Measurements from ENCODE around the gene CCDC102B. TPM values are rescaled to one million over a fixed set of nuclear protein-coding genes. Genes with fewer than 3 reads are reported as not detected.

CCDC102B gene
- total and polyA plus RNA-seq, 9 donors, result 1.8 to 7.0 (median 4.2) TPM

DNA sequence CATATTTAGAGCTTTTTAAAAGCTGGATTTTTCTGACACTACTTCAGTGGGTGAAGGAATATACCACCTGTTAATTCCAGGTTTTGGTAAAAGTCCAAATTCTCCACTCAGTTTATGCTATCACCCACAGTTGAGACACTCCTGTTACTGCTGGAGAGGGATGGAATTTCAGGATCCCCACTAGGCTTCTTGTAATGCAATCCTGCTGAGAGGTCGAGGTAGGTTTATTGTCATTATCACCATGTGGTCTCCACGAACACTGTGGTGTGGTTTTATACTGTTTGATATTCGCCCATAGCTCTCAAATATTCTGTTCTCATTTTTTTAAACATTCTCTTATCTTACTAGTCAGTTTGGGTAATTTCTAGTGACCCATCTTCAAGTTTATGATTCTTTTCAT lies 167.9 kb downstream of the CCDC102B start:
- intact Hi-C loops (cut with DNase I), result no loop called here

DNA sequence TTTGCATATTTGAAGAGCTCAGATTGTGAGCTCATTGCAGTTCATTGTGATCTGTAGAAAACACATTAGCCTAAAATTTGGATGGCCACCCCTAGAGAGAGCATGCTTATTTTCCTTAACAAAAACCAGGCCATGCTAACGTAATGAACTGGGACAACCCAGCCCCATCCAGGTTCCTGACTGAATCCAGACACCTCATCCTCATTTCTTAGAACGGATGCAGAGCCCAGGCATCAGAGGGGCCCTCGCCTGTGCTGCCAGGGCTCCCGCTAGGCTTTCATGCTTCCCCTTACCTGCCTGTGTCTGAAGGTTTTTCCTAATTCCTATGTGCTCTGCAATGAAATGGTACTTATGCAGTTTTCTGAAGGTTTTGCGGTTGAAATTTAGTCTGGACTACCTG lies 171.1 kb downstream of the CCDC102B start:
- Histone ChIP-seq H3K4me3 (no peak overlapping the region), H3K4me1 (ENCODE audit: insufficient read depth) (no peaks in the 10 kb centered on the region), H3K27me3 (no peaks in the 10 kb centered on the region), H3K9me3 (no peaks in the 10 kb centered on the region), H3K36me3 (no peaks in the 10 kb centered on the region), H3K27ac (no peak overlapping the region)
- 86 to 92% (median 90%) methylated on average over 5 of the region's 5 CpGs for WGBS, 3 donors
- TF ChIP-seq POLR2A (IDR thresholded peaks at IDR 0.05) (no peak), EP300 (IDR thresholded peaks at IDR 0.05) (no peak)
- TF ChIP-seq, protein P1, sequence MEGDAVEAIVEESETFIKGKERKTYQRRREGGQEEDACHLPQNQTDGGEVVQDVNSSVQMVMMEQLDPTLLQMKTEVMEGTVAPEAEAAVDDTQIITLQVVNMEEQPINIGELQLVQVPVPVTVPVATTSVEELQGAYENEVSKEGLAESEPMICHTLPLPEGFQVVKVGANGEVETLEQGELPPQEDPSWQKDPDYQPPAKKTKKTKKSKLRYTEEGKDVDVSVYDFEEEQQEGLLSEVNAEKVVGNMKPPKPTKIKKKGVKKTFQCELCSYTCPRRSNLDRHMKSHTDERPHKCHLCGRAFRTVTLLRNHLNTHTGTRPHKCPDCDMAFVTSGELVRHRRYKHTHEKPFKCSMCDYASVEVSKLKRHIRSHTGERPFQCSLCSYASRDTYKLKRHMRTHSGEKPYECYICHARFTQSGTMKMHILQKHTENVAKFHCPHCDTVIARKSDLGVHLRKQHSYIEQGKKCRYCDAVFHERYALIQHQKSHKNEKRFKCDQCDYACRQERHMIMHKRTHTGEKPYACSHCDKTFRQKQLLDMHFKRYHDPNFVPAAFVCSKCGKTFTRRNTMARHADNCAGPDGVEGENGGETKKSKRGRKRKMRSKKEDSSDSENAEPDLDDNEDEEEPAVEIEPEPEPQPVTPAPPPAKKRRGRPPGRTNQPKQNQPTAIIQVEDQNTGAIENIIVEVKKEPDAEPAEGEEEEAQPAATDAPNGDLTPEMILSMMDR (IDR thresholded peaks at IDR 0.05), result no peak
- no peak for DNase-seq
- intact Hi-C loops (cut with DNase I), result no loop called here

More for the DNA sequence above, 167.9 kb downstream of the CCDC102B start:
- TF ChIP-seq EP300 (IDR thresholded peaks at IDR 0.05) (no peak), POLR2A (IDR thresholded peaks at IDR 0.05) (no peak)
- TF ChIP-seq, protein P1 (IDR thresholded peaks at IDR 0.05), result no peak
- Histone ChIP-seq H3K27me3 (no peaks in the 10 kb centered on the region), H3K4me1 (ENCODE audit: insufficient read depth) (no peaks in the 10 kb centered on the region), H3K9me3 (no peaks in the 10 kb centered on the region), H3K27ac (no peak overlapping the region), H3K36me3 (no peaks in the 10 kb centered on the region), H3K4me3 (no peak overlapping the region)
- DNase-seq, result no peak
- WGBS, 3 donors, result 77 to 83% (median 79%) methylated on average over 3 of the region's 3 CpGs

DNA sequence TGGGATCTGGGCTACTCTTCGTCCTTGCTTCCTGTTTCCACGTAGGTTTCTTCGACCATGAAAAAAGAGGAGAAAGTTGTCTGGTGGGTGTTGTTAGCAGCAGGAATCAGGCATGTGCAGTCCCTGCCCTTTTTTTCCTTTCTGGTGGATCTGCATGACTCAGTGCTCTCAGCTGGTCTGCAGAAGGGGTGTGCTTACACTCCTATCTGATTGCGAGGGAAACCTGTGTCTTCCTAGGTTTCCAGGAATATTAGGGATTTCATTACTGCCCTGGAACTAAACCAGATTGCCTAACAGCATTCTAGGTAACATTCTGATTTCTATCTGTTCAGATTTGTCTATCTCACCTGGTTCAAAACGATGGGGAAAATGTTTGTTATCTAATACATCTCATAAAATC lies 174.3 kb downstream of the CCDC102B start:
- H3K27me3 ChIP-seq, result no peaks in the 10 kb centered on the region
- TF ChIP-seq POLR2A (IDR thresholded peaks at IDR 0.05) (no peak), EP300 (IDR thresholded peaks at IDR 0.05) (no peak)
- TF ChIP-seq, protein P1 (IDR thresholded peaks at IDR 0.05), result no peak
- WGBS, 3 donors, result 79% methylated on average over 5 of the region's 5 CpGs
- no peak for DNase-seq
- no peak overlapping the region for H3K4me3 ChIP-seq
- intact Hi-C loops (cut with DNase I), result no loop called here
- no peak overlapping the region for H3K27ac ChIP-seq
- H3K36me3 ChIP-seq, result no peaks in the 10 kb centered on the region
- H3K4me1 ChIP-seq (ENCODE audit: insufficient read depth), result no peaks in the 10 kb centered on the region
- no peaks in the 10 kb centered on the region for H3K9me3 ChIP-seq

DNA sequence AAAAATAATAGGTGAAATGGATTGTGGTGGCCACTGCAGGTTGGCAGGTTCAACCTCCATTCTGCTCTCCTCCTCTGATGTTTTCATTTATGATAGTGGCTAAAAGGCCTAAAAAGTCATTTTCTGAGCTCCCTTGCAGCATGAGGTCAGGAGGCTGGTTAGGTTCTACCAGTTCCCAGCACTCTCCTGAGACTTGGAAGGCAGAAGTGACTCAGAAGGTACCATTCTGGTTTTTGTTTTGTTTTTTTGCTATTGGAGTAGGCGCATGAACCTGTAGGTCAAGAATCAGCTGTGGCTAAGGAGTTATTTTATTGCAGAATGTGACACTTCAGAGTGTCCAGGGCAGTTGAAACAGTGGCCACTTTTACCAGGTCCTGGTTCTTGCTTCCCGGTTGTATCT lies 181.9 kb downstream of the CCDC102B start:
- intact Hi-C loops (cut with DNase I), result no loop called here
- WGBS, 3 donors, result 92 to 98% (median 93%) methylated on average over 2 of the region's 2 CpGs
- DNase-seq, result no peak

More for the DNA sequence above, 181.9 kb downstream of the CCDC102B start:
- Histone ChIP-seq H3K27ac (no peak overlapping the region), H3K4me3 (no peak overlapping the region), H3K9me3 (no peaks in the 10 kb centered on the region), H3K27me3 (no peaks in the 10 kb centered on the region), H3K4me1 (ENCODE audit: insufficient read depth) (no peaks in the 10 kb centered on the region), H3K36me3 (no peaks in the 10 kb centered on the region)
- no peak for TF ChIP-seq POLR2A (IDR thresholded peaks at IDR 0.05)
- TF ChIP-seq, protein P1 (IDR thresholded peaks at IDR 0.05), result no peak
- no peak for TF ChIP-seq EP300 (IDR thresholded peaks at IDR 0.05)

All from ovary (tissue), 9 donors.